Measurements from ENCODE around the gene KCNIP1. TPM values are rescaled to one million over a fixed set of nuclear protein-coding genes. Genes with fewer than 3 reads are reported as not detected.

Gene KCNIP1
- polyA plus RNA-seq, 1 of the 3 experiments (the other 2 are of a cell fraction): 1.3 TPM

- ChIA-PET CTCF (interaction anchor here (0.6 to 14.2 kb wide), 39 partner anchors 10 to 673 kb away, joined by 3 to 511 read pairs (median 5); partner anchors contain the start of genes FGF18, GABRP and TLX3), POLR2A (interaction anchor here (0.7 to 2.9 kb wide), 2 partner anchors 46 to 577 kb away, joined by 3 to 12 read pairs; no protein-coding TSS in a partner anchor)
- H3F3A ChIP-seq (replicated peaks; ENCODE audit: insufficient read depth): no peaks in the 10 kb centered on the region
- H3K27ac ChIP-seq (ENCODE audit: low read depth in 2 of 2, low read length in 1 of 2): peak overlapping the region in 1 of 2 experiments; percentile 82; a peak in 2 of 4 replicates
- H3K4me2 ChIP-seq: peak overlapping the region; percentile 41; the same call in 1 of the 2 replicates
- no peaks in the 10 kb centered on the region for H3K79me2 ChIP-seq (ENCODE audit: insufficient read depth)
- peak; percentile 83 for TF ChIP-seq RCOR1 (IDR thresholded peaks at IDR 0.05; ENCODE audit: low read length)
- peak; percentile 23; the same call in 1 of the 2 replicates for TF ChIP-seq SMC3 (IDR thresholded peaks at IDR 0.05; ENCODE audit: low read depth, low read length)
- TF ChIP-seq CHD2 (IDR thresholded peaks at IDR 0.05; ENCODE audit: low read length, partially characterized antibody): peak; percentile 76
- peak; percentile 88 for TF ChIP-seq FOXJ3 (CRISPR knock-in tag; IDR thresholded peaks at IDR 0.05)
- TF ChIP-seq TCF12 (IDR thresholded peaks at IDR 0.05): no peak; the same call in 1 of the 2 replicates
- no peak for TF ChIP-seq MAX (IDR thresholded peaks at IDR 0.05; ENCODE audit: low read depth)
- peak; percentile 31; the same call in 1 of the 2 replicates for TF ChIP-seq MXI1 (IDR thresholded peaks at IDR 0.05; ENCODE audit: low read depth, low read length)
- peak in 1 of 2 experiments; percentile 90; a peak in 2 of 4 replicates for TF ChIP-seq EP300 (IDR thresholded peaks at IDR 0.05; ENCODE audit: borderline replicate concordance in 1 of 2, low read depth in 1 of 2, low read length in 1 of 2)
- TF ChIP-seq GATA2 (CRISPR knock-in tag; IDR thresholded peaks at IDR 0.05): peak; percentile 58
- no peak for TF ChIP-seq MEF2A (IDR thresholded peaks at IDR 0.05; ENCODE audit: borderline replicate concordance, low read depth)
- TF ChIP-seq POLR2AphosphoS5 (IDR thresholded peaks at IDR 0.05; ENCODE audit: low read depth, low read length): no peak
- no peaks in the 10 kb centered on the region for H3K36me3 ChIP-seq (replicated peaks in 1 of 2; ENCODE audit: control insufficient read depth in 1 of 2, insufficient read depth in 2 of 2, low read length in 1 of 2)
- no peaks in the 10 kb centered on the region for H3K9me3 ChIP-seq
- DNase-seq: peak; percentile 86
- no peak overlapping the region for H2AFZ ChIP-seq (ENCODE audit: low read depth)
- no peaks in the 10 kb centered on the region for H3K9me2 ChIP-seq
- H3K9ac ChIP-seq: no peak overlapping the region
- WGBS (ENCODE audit: low lambda C conversion rate): 12% methylated on average over 9 of the region's 12 CpGs
- H3K27me3 ChIP-seq (ENCODE audit: insufficient read depth): no peaks in the 10 kb centered on the region
- H4K20me1 ChIP-seq (ENCODE audit: insufficient read depth): no peaks in the 10 kb centered on the region
- H3K4me1 ChIP-seq (ENCODE audit: control insufficient read depth in 1 of 2, insufficient read depth in 2 of 2, low read depth in 1 of 2, low read length in 1 of 2): peaks cover 0 to 54% of the 10 kb centered on the region in 2 experiments; a peak in 2 of 4 replicates
- peak overlapping the region in 1 of 2 experiments; percentile 15; a peak in 1 of 4 replicates for H3K4me3 ChIP-seq (ENCODE audit: low read depth in 2 of 2, low read length in 1 of 2)
Measured at GRCh38 chr5:170745481-170746071, 241.8 kb downstream of the KCNIP1 start.

- H2AFZ ChIP-seq (ENCODE audit: low read depth): no peak overlapping the region
- POLR2A ChIA-PET: interaction anchor here (0.7 to 2.9 kb wide), 2 partner anchors 45 to 576 kb away, joined by 3 to 12 read pairs; no protein-coding TSS in a partner anchor
- H3K4me3 ChIP-seq (ENCODE audit: low read depth in 2 of 2, low read length in 1 of 2): no peak overlapping the region; a peak in 1 of 4 replicates
- no peaks in the 10 kb centered on the region for H3K36me3 ChIP-seq (replicated peaks in 1 of 2; ENCODE audit: control insufficient read depth in 1 of 2, insufficient read depth in 2 of 2, low read length in 1 of 2)
- H3K9ac ChIP-seq: no peak overlapping the region
- no peaks in the 10 kb centered on the region for H4K20me1 ChIP-seq (ENCODE audit: insufficient read depth)
- no peaks in the 10 kb centered on the region for H3K9me3 ChIP-seq
- H3F3A ChIP-seq (replicated peaks; ENCODE audit: insufficient read depth): no peaks in the 10 kb centered on the region
- H3K27me3 ChIP-seq (ENCODE audit: insufficient read depth): no peaks in the 10 kb centered on the region
- peak overlapping the region; percentile 41; the same call in 1 of the 2 replicates for H3K4me2 ChIP-seq
- DNase-seq: no peak
- no peaks in the 10 kb centered on the region for H3K9me2 ChIP-seq
- H3K27ac ChIP-seq (ENCODE audit: low read depth in 2 of 2, low read length in 1 of 2): peak overlapping the region in 1 of 2 experiments; percentile 82; a peak in 2 of 4 replicates
- CTCF ChIA-PET: interaction anchor here (0.6 to 14.2 kb wide), 19 partner anchors 10 to 673 kb away, joined by 3 to 511 read pairs (median 11); partner anchors contain the start of genes FGF18 and GABRP
- WGBS (ENCODE audit: low lambda C conversion rate): 61% methylated on average over 9 of the region's 14 CpGs
- H3K4me1 ChIP-seq (ENCODE audit: control insufficient read depth in 1 of 2, insufficient read depth in 2 of 2, low read depth in 1 of 2, low read length in 1 of 2): peaks cover 0 to 61% of the 10 kb centered on the region in 2 experiments; a peak in 2 of 4 replicates
- TF ChIP-seq CHD2 (IDR thresholded peaks at IDR 0.05; ENCODE audit: low read length, partially characterized antibody): no peak
- TF ChIP-seq RCOR1 (IDR thresholded peaks at IDR 0.05; ENCODE audit: low read length): 0 out of 2 replicates have a peak, but pooled peaks have one; percentile 5
- TF ChIP-seq TEAD4 (IDR thresholded peaks at IDR 0.05; ENCODE audit: borderline replicate concordance, insufficient read depth): no peak
- no peak for TF ChIP-seq JUND (IDR thresholded peaks at IDR 0.05)
- TF ChIP-seq, protein P1, sequence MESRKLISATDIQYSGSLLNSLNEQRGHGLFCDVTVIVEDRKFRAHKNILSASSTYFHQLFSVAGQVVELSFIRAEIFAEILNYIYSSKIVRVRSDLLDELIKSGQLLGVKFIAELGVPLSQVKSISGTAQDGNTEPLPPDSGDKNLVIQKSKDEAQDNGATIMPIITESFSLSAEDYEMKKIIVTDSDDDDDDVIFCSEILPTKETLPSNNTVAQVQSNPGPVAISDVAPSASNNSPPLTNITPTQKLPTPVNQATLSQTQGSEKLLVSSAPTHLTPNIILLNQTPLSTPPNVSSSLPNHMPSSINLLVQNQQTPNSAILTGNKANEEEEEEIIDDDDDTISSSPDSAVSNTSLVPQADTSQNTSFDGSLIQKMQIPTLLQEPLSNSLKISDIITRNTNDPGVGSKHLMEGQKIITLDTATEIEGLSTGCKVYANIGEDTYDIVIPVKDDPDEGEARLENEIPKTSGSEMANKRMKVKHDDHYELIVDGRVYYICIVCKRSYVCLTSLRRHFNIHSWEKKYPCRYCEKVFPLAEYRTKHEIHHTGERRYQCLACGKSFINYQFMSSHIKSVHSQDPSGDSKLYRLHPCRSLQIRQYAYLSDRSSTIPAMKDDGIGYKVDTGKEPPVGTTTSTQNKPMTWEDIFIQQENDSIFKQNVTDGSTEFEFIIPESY (IDR thresholded peaks at IDR 0.05; ENCODE audit: borderline replicate concordance, low read depth): no peak
- TF ChIP-seq EP300 (IDR thresholded peaks at IDR 0.05; ENCODE audit: borderline replicate concordance in 1 of 2, low read depth in 1 of 2, low read length in 1 of 2): no peak
- TF ChIP-seq, protein P2, sequence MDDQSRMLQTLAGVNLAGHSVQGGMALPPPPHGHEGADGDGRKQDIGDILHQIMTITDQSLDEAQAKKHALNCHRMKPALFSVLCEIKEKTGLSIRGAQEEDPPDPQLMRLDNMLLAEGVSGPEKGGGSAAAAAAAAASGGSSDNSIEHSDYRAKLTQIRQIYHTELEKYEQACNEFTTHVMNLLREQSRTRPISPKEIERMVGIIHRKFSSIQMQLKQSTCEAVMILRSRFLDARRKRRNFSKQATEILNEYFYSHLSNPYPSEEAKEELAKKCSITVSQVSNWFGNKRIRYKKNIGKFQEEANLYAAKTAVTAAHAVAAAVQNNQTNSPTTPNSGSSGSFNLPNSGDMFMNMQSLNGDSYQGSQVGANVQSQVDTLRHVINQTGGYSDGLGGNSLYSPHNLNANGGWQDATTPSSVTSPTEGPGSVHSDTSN (IDR thresholded peaks at IDR 0.05): no peak
- TF ChIP-seq YY1 (IDR thresholded peaks at IDR 0.05; ENCODE audit: low read depth): no peak
- no peak for TF ChIP-seq RXRA (IDR thresholded peaks at IDR 0.05; ENCODE audit: borderline replicate concordance, low read depth)
- no peaks in the 10 kb centered on the region for H3K79me2 ChIP-seq (ENCODE audit: insufficient read depth)
Measured at GRCh38 chr5:170746075-170746960, 242.5 kb downstream of the KCNIP1 start.

All from SK-N-SH (cell line).